Immature natural killer cell (primary cell): ENCODE data around the gene NPFF. TPM values are rescaled to one million over a fixed set of nuclear protein-coding genes. Genes with fewer than 3 reads are reported as not detected.
A peak's percentile ranks its signal among the peaks of the same experiment; 100 is the strongest.

ENCODE experiments used
- DNase-seq, 3 donors: peaks; one replicate each; pipeline ENCODE4 v3.0.0; 2022; ENCODE audit warnings: mixed read lengths in 1 of 3
- H3K27ac Mint-ChIP-seq, 6 donors: one replicate each; pipeline ENCODE4 v1.8.0; 2020; ENCODE audit warnings: mixed read lengths in 6 of 6, mild to moderate bottlenecking in 5 of 6, inconsistent platforms in 4 of 6, moderate library complexity in 3 of 6
- H3K27me3 Mint-ChIP-seq, 3 donors: one replicate each; pipeline ENCODE4 v1.8.0; 2020 to 2021; ENCODE audit warnings: low read depth in 3 of 3, mild to moderate bottlenecking in 3 of 3, mixed read lengths in 3 of 3, moderate library complexity in 3 of 3, inconsistent platforms in 1 of 3
- H3K36me3 Mint-ChIP-seq, 3 donors: one replicate each; pipeline ENCODE4 v1.8.0; 2020; ENCODE audit warnings: mixed read lengths in 3 of 3, inconsistent platforms in 2 of 3, mild to moderate bottlenecking in 2 of 3
- H3K4me1 Mint-ChIP-seq, 2 donors: one replicate each; pipeline ENCODE4 v1.8.0; 2020; ENCODE audit warnings: inconsistent platforms in 2 of 2, mild to moderate bottlenecking in 2 of 2, mixed read lengths in 2 of 2, moderate library complexity in 1 of 2
- H3K4me3 Mint-ChIP-seq, 5 donors: one replicate each; pipeline ENCODE4 v1.8.0; 2020; ENCODE audit warnings: mild to moderate bottlenecking in 5 of 5, mixed read lengths in 5 of 5, inconsistent platforms in 3 of 5, moderate library complexity in 3 of 5
- H3K9me3 Mint-ChIP-seq, 6 donors: one replicate each; pipeline ENCODE4 v1.8.0; 2020; ENCODE audit warnings: mild to moderate bottlenecking in 6 of 6, mixed read lengths in 6 of 6, inconsistent platforms in 4 of 6, moderate library complexity in 3 of 6
- polyA plus RNA-seq, 3 donors: library from polyadenylated mRNA; unstranded; fragments of 300-500 nt; fragmentation: Illumina TruSeq; gene quantifications; one replicate each; pipeline ENCODE4 v1.2.3, GENCODE V29; 2021

The NPFF gene
- polyA plus RNA-seq, 3 donors from 2014 or later = not detected

DNA sequence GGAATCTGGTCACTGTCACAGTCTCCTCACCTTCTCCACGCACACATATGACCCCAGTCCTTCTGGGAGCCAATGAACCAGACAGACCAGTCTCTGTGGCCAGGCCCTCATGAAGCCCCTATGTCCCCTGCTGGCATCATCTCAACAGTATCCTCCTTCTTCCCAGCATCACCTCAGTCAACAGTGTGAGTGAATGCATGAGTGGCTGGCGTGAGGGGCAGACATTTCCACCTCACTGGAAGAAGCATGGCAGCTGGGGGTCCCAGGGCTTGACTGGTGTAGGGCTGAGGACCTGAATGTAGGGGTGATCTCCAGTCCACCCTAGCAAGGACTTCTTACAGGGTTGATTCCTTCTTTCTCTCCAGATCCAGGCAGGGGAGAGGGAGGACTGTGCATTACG, 9.8 kb downstream of the NPFF start:
- Mint-ChIP-seq H3K4me1 (peaks cover 48 to 56% of the 10 kb centered on the region in 2 donors), H3K4me3 (peak overlapping the region in 2 of 5 donors; percentile 57 to 86), H3K27ac (peak overlapping the region in 2 of 6 donors; percentile 75 to 92), H3K9me3 (no peaks in the 10 kb centered on the region), H3K36me3 (no peaks in the 10 kb centered on the region), H3K27me3 (peaks cover 12 to 19% (median 15%) of the 10 kb centered on the region in 3 donors)
- no peak for DNase-seq

DNA sequence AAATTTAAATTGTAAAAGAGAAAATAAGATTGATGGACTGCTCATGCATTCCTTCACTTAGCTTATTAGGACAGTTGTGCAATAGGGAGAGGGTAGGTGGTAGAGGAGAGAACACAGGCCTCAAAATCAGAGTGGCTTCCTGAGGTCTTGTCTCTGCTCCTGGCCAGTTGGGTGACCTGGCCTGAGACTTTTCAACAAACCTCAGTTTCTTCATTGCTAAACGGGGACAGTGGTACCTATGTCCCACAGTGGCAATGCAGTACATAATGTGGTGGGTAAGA, 10.6 kb downstream of the NPFF start:
- Mint-ChIP-seq H3K27ac (peak overlapping the region in 2 of 6 donors; percentile 12 to 50), H3K27me3 (peaks cover 12 to 19% (median 15%) of the 10 kb centered on the region in 3 donors), H3K36me3 (no peaks in the 10 kb centered on the region), H3K4me1 (peaks cover 51 to 56% of the 10 kb centered on the region in 2 donors), H3K4me3 (peak overlapping the region in 2 of 5 donors; percentile 30 to 49), H3K9me3 (no peaks in the 10 kb centered on the region)
- DNase-seq = no peak

DNA sequence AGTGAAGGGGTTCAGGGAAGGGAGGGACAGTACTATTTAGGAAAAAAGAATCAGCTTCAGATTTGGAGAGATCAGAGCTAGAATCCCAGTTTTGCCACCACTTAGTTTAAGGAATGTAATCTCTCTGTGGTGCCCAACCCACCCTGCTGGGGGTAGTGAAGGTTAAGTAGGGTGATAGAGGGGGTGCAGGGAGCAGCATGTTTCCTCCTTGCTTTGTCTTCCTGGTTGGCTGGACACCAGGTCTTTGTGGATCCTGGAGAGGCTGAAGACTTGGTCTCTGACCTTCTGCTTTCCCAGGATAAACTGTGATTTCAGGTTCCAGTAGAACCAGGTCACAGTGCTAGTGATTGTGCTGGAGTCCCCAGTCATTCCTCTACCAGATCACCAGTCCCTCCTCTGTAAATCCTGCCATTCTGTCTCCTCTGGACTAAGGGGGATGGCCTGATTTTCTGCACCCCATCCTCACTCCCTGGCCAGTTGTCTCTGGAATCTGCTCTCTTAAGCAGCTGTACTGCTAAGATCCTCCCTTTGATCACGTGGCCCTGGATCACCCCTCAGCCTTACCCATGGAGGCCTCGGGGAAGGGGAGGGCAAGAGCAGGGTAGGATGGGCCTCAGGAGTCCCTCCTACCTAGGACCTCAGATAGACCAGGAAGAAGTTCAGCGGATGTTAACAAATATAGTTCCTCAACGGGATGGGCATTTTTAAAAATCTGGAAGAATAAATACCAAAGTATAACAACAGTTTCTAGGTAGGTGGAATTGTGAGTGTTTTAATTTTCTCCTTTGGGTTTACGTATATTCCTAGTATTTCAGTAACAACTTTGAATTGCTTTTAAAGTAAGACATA, 11.2 kb downstream of the NPFF start:
- H3K27ac Mint-ChIP-seq = peak overlapping the region in 2 of 6 donors; percentile 50 to 73
- H3K4me1 Mint-ChIP-seq = peaks cover 48 to 54% of the 10 kb centered on the region in 2 donors
- H3K36me3 Mint-ChIP-seq = no peaks in the 10 kb centered on the region
- DNase-seq = no peak
- H3K27me3 Mint-ChIP-seq = peaks cover 12 to 19% (median 12%) of the 10 kb centered on the region in 3 donors
- peak overlapping the region in 2 of 5 donors; percentile 30 to 49 for H3K4me3 Mint-ChIP-seq
- no peaks in the 10 kb centered on the region for H3K9me3 Mint-ChIP-seq

DNA sequence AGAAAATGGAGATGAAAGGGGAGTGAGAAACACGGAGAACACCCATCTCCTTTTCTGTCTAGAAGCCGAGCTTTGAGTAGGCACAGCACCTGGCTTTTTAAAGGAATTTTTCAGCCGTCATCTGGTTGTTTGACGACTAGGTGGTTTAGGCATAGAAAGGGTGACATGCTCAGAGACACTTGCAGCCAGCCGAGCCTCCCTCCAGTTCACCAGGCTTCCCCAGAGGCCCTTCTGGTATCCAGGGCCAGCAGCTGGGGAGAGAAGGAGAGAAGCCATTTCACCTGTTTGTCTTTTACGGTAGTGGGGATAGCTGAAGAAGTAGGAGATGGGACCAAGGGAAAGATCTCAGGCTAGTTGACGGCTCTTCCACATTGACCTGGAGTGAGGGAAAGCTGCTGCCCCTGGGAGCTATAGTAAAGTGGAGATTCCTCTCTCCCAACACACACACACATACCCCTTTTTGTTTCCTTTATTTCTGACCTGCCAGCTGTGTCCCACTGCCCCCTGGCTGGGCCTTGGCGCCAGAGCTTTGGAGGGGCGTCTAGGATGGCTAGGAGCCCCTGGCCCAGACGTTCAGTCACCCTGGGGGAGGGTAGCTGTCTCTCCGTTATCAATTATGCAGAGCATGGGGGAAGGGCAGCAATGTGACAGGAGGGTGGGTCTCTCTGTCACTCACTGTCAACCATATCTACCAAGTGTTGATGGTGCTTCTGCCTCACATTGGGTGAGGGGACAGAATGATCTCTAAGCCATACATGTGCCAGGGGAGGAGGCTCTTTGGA, 13.5 kb downstream of the NPFF start:
- DNase-seq = no peak
- H3K9me3 Mint-ChIP-seq = no peaks in the 10 kb centered on the region
- peaks cover 7 to 12% (median 7%) of the 10 kb centered on the region in 3 donors for H3K27me3 Mint-ChIP-seq
- peaks cover 34 to 42% of the 10 kb centered on the region in 2 donors for H3K4me1 Mint-ChIP-seq
- H3K4me3 Mint-ChIP-seq = peak overlapping the region; percentile 85 to 93 (median 89)
- peak overlapping the region; percentile 73 to 94 (median 88) for H3K27ac Mint-ChIP-seq
- no peaks in the 10 kb centered on the region for H3K36me3 Mint-ChIP-seq

DNA sequence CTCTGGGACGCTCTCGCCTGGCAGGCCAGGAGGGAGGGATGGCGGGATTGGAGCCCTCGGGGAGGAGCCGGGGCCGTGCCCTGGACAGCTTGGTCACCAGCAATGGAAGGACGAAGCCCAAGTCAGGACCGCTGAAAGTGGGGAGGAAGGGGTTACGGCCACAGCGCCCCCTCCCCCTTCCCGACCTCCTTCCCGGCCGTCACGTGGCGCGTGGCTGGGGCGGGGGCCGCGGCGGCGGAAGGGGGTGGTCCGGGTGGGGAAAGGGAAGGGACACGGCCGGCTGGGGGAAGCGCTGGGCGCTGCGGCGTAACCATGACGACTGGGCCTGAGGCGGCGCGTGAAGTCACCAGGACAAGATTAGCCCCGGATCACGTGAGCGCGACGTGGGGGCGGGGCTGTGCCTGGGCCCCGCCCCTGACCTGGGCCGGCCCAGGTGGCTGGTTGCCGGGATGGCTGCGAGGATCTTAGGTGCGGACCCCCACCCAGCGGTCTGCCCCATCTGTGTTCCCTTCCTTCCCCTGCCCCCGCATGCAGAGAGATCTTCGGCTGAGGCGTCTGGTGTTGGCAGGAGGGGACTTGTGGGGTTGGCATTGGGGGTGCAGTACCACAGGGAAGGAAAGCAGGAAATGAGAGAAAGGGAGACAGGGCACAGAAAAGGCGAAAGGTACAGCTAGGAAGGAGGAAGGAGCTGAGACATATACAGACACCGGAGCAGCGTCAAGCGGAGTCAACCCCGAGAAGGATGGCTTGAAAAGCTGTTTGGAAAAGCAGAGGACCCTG, 14.3 kb downstream of the NPFF start:
- peak; percentile 83 to 85 (median 85) for DNase-seq
- Mint-ChIP-seq H3K27ac (peak overlapping the region; percentile 73 to 94 (median 88)), H3K9me3 (no peaks in the 10 kb centered on the region), H3K36me3 (no peaks in the 10 kb centered on the region), H3K4me3 (peak overlapping the region; percentile 85 to 93 (median 89)), H3K4me1 (peaks cover 26 to 34% of the 10 kb centered on the region in 2 donors), H3K27me3 (peaks cover 7 to 8% (median 7%) of the 10 kb centered on the region in 3 donors)

DNA sequence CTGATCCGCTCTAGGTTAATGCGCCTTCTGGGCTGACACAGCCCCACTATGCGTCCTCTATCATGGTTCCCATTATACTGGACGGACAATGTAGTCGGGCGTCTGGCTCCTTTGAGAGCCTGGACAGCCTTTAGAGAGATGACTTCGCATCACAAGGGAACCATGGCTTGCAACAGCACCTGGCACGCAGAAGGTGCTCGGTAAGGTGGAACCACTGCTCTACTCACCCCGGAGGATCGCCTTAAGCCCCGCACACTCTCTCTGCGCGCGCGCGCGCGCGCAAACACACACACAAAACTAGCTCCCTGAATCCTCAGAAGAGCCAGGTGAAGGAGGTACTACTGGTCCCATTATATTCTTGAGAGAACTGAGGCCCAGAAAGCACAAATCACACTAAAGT, 15.1 kb downstream of the NPFF start:
- no peak for DNase-seq
- peaks cover 24 to 28% of the 10 kb centered on the region in 2 donors for H3K4me1 Mint-ChIP-seq
- peaks cover 7 to 8% (median 7%) of the 10 kb centered on the region in 3 donors for H3K27me3 Mint-ChIP-seq
- no peaks in the 10 kb centered on the region for H3K36me3 Mint-ChIP-seq
- H3K4me3 Mint-ChIP-seq = peak overlapping the region; percentile 48 to 92 (median 85)
- peak overlapping the region; percentile 70 to 86 (median 85) for H3K27ac Mint-ChIP-seq
- H3K9me3 Mint-ChIP-seq = no peaks in the 10 kb centered on the region

DNA sequence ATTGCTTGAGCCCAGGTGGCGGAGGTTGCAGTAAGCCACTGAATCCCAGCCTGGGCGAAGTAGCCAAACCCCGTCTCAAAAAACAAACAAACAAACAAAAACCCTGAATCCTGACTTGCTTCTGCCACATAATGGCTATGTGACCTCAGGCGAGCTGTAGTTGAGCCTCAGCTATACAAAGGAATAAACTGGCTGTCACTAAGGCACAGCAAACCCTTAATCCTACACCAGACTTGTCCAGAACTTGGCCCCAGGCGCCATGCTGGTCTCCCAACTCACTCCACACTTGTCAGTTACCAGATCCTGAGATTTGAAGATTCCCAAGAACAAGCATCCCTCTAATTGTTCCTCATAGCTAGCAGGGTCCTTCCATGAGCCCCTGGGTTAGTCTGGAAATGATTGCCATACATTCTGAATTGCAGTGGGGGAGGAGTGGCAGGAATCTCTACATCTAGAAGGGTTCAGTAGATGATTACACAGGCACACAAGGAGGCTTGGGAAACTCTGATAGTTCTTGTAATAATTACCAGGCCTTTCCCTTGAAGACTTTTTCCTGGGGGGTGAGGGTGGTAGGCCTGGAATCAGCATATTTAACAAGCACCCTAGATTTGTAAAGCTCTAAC, 17.9 kb downstream of the NPFF start:
- Mint-ChIP-seq H3K27me3 (peaks cover 3 to 11% (median 6%) of the 10 kb centered on the region in 3 donors), H3K36me3 (peaks cover 0 to 6% (median 0%) of the 10 kb centered on the region in 3 donors), H3K4me1 (peaks cover 25 to 26% of the 10 kb centered on the region in 2 donors), H3K9me3 (no peaks in the 10 kb centered on the region), H3K4me3 (no peak overlapping the region), H3K27ac (peak overlapping the region in 4 of 6 donors; percentile 6 to 57 (median 30))
- DNase-seq = no peak

DNA sequence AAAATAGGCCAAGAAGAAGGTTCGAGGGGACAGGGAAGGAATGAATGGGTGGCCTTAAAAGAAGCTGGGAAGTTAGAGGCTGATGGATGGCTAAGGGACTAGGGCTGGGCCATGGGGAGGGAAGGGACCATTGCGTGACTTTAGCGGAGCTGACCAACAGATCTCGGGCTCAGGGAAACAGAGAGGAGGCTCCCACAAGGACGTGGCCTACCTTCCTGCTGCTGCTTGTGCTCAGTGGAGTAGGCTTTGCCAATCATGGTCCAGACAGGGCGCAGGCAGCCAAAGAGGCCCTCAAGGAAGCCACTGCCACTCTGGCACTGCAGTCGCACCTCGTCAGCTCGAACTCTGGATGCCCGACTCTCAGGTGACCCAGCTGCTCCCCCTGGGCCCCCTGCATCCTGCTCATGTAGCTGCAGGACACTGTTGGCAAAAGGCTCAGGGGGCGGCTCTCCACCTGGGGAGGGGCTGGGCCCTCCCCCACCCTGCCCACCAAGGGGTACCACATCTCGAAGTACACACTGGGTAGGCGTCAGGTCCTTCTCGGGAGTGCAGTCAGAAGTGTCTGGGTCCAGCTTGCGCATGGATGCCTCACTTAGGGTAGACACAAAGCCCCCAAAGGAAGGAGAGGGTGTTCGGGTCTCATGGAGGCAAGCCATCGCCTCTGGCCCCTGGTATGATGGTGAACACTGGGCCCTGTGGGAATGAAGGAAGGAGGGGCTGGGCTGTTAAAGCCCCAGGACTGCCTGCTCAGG, 20.4 kb downstream of the NPFF start:
- Mint-ChIP-seq H3K27me3 (peaks cover 0 to 12% (median 2%) of the 10 kb centered on the region in 3 donors), H3K27ac (peak overlapping the region in 5 of 6 donors; percentile 19 to 84 (median 67)), H3K4me1 (peaks cover 6 to 10% of the 10 kb centered on the region in 2 donors), H3K4me3 (no peak overlapping the region), H3K9me3 (no peaks in the 10 kb centered on the region), H3K36me3 (peaks cover 0 to 15% (median 5%) of the 10 kb centered on the region in 3 donors)
- DNase-seq = no peak

DNA sequence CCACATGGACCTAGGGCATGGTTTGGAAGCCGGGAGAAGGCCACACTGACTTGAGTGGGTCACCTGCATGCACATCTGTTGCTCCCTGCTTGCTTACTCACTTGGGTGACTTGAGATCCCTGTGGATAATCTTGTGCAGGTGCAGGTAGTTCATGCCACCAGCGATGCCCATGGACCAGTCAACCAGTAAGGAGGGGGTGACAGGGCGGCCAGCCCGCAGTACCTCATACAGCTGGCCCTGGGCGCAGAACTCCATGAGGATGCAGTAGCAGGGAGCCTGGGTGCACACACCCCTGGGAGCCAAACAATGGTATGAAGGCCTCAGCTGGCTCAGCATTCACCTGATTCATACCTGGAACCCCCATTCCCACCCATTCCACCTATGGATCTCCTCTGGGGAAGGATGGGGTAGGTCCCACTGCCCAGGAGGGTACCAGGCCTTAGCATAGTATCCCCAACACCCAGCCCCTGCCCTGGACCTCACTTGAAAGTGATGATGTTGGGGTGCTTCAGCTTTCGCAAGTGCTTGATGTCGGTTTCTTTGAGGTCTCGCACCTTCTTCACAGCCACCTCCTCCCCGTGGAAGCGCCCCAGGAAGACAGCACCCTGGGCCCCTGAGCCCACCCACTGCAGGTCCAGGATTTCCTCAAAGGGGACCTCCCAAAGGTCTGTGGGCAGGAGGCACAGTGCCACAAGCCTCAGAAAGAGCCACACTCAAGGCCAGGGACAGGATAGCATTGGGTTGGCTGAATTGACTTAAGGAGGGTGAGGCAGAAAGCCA, 21.1 kb downstream of the NPFF start:
- Mint-ChIP-seq H3K9me3 (no peaks in the 10 kb centered on the region), H3K27me3 (peaks cover 0 to 13% (median 4%) of the 10 kb centered on the region in 3 donors), H3K4me1 (peaks cover 4 to 8% of the 10 kb centered on the region in 2 donors), H3K36me3 (peaks cover 0 to 17% (median 7%) of the 10 kb centered on the region in 3 donors), H3K4me3 (no peak overlapping the region), H3K27ac (peak overlapping the region in 5 of 6 donors; percentile 19 to 84 (median 67))
- DNase-seq = no peak

DNA sequence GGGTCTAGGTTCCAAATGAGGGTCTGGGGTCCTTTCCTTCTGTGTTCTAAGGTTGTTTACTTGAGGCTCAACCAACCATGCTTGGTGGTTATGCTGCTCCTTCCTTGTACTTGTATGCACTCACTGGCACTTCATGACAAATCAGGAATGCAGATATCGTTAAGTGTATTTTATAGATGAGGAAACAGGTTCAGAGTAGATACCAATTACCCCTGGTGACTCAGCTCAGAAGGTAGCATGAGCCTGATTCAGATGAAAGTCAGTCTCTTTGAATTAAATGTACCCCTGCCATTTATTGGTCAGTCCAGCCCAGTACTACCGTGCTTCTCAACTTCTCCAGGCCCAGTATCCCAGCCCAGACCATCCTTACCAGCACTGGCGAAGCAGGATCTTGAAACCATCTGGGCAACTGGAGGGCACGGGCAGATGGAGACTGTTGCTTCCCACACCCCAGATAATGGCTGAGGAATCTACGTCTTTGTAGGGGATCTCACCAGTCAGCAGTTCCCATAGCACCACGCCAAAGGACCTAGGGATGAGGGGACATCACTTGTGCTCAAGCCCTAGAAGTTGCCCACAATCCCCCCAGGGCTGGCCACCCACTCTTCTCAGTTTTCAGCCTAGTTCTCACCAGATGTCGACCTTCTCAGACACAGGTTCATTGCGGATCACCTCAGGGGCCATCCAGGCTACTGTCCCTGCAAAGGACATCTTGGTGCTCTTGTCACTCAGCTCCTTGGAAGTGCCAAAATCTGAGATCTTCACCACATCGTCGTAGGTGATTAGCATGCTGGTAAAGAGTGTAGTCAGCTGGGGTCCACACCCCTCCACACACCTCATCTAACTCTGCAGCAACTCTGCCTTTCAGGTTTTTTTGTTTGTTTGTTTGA, 22.4 kb downstream of the NPFF start:
- Mint-ChIP-seq H3K27me3 (peaks cover 0 to 13% (median 5%) of the 10 kb centered on the region in 3 donors), H3K9me3 (no peaks in the 10 kb centered on the region), H3K36me3 (peaks cover 1 to 23% (median 7%) of the 10 kb centered on the region in 3 donors), H3K4me3 (no peak overlapping the region), H3K27ac (peak overlapping the region in 4 of 6 donors; percentile 45 to 67 (median 55)), H3K4me1 (peaks cover 9 to 11% of the 10 kb centered on the region in 2 donors)
- no peak for DNase-seq

DNA sequence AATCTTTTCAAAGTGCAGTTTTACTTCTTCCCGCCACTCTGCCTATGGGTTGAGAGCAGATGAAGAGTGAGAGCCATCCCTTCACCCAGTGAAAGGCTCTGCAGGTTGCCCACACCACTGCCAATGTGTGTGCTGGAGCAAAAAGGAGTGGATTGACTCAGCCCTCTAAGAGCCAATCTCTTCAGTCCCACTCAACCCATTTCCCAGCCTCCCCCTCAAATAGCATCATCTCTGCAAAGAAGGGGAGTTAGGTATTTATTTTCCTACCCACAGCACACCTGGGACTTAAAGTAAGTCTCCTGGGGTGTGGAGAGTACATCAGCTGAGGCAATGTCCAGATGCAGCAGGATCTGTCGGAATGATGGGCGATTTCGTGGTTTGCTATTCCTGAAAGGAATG, 23.3 kb downstream of the NPFF start:
- H3K27me3 Mint-ChIP-seq = peaks cover 0 to 16% (median 5%) of the 10 kb centered on the region in 3 donors
- H3K36me3 Mint-ChIP-seq = peaks cover 4 to 28% (median 12%) of the 10 kb centered on the region in 3 donors
- peaks cover 11 to 13% of the 10 kb centered on the region in 2 donors for H3K4me1 Mint-ChIP-seq
- DNase-seq = no peak
- H3K27ac Mint-ChIP-seq = peak overlapping the region in 5 of 6 donors; percentile 1 to 55 (median 17)
- H3K4me3 Mint-ChIP-seq = no peak overlapping the region
- no peaks in the 10 kb centered on the region for H3K9me3 Mint-ChIP-seq
